Progenitor cell of endocrine pancreas (in vitro differentiated cells): ENCODE results near the gene PXT1. TPM values are rescaled to one million over a fixed set of nuclear protein-coding genes. Genes with fewer than 3 reads are reported as not detected.

ENCODE experiments used
- DNase-seq: peaks from one replicate; pipeline ENCODE4 v3.0.0; 2021; ENCODE audit warnings: low spot score; ENCODE audit not compliant: unreplicated experiment
- H3K27ac Mint-ChIP-seq: 2 replicates; pipeline ENCODE4 v1.8.0; 2021; ENCODE audit warnings: mild to moderate bottlenecking, moderate library complexity, mixed read lengths
- H3K27me3 Mint-ChIP-seq: 2 replicates; pipeline ENCODE4 v1.8.0; 2021; ENCODE audit warnings: mixed read lengths
- H3K36me3 Mint-ChIP-seq: 2 replicates; pipeline ENCODE4 v1.8.0; 2022; ENCODE audit warnings: mixed read lengths; ENCODE audit not compliant: insufficient read depth
- H3K4me1 Mint-ChIP-seq: 2 replicates; pipeline ENCODE4 v1.8.0; 2021; ENCODE audit warnings: low read depth, mixed read lengths
- H3K4me3 Mint-ChIP-seq: 2 replicates; pipeline ENCODE4 v1.8.0; 2021; ENCODE audit warnings: low read depth, mild to moderate bottlenecking, moderate library complexity, mixed read lengths
- H3K9me3 Mint-ChIP-seq: 2 replicates; pipeline ENCODE4 v1.8.0; 2021; ENCODE audit warnings: low read depth, mixed read lengths
- CTCF ChIP-seq: fragments of 200-600 bp; sonication (generic); IDR thresholded peaks from one replicate; pipeline ENCODE4 v1.5.0; 2021; ENCODE audit warnings: antibody characterized with exemption, mild to moderate bottlenecking; ENCODE audit not compliant: unreplicated experiment
- total RNA-seq: library from RNA; stranded (reverse); gene quantifications from 2 replicates; pipeline ENCODE4 v1.2.1, GENCODE V29; 2021

The PXT1 gene
- total RNA-seq, 1 donor from 2014 or later = not detected

GRCh38 chr6:36382976-36383375, 59.7 kb downstream of the PXT1 start:
- peaks cover 10% of the 10 kb centered on the region for H3K4me1 Mint-ChIP-seq
- no peak for TF ChIP-seq CTCF

GRCh38 chr6:36381502-36382389, 60.9 kb downstream of the PXT1 start:
- Mint-ChIP-seq H3K36me3 (no peaks in the 10 kb centered on the region), H3K9me3 (no peaks in the 10 kb centered on the region), H3K27ac (no peak overlapping the region), H3K27me3 (peaks cover 38% of the 10 kb centered on the region), H3K4me3 (no peak overlapping the region), H3K4me1 (peaks cover 4% of the 10 kb centered on the region)
- DNase-seq = no peak
- no peak for TF ChIP-seq CTCF

More at GRCh38 chr6:36382976-36383375, 59.7 kb downstream of the PXT1 start:
- DNase-seq = no peak
- Mint-ChIP-seq H3K27me3 (peaks cover 47% of the 10 kb centered on the region), H3K4me3 (no peak overlapping the region), H3K9me3 (no peaks in the 10 kb centered on the region), H3K36me3 (no peaks in the 10 kb centered on the region), H3K27ac (no peak overlapping the region)

- no peaks in the 10 kb centered on the region for H3K36me3 Mint-ChIP-seq
- H3K27ac Mint-ChIP-seq = no peak overlapping the region
- TF ChIP-seq CTCF = no peak
- no peaks in the 10 kb centered on the region for H3K4me1 Mint-ChIP-seq
- no peak for DNase-seq
- no peaks in the 10 kb centered on the region for H3K9me3 Mint-ChIP-seq
- peaks cover 30% of the 10 kb centered on the region for H3K27me3 Mint-ChIP-seq
- H3K4me3 Mint-ChIP-seq = no peak overlapping the region
Observed at GRCh38 chr6:36380166-36380565, 62.5 kb downstream of the PXT1 start.

- Mint-ChIP-seq H3K27me3 (peaks cover 24% of the 10 kb centered on the region), H3K4me1 (no peaks in the 10 kb centered on the region), H3K4me3 (no peak overlapping the region), H3K9me3 (no peaks in the 10 kb centered on the region), H3K36me3 (no peaks in the 10 kb centered on the region), H3K27ac (no peak overlapping the region)
- no peak for TF ChIP-seq CTCF
- DNase-seq = no peak
Observed at GRCh38 chr6:36378936-36379335, 63.7 kb downstream of the PXT1 start.

- Mint-ChIP-seq H3K27ac (no peak overlapping the region), H3K4me3 (no peak overlapping the region), H3K36me3 (no peaks in the 10 kb centered on the region), H3K4me1 (no peaks in the 10 kb centered on the region), H3K27me3 (peaks cover 24% of the 10 kb centered on the region), H3K9me3 (no peaks in the 10 kb centered on the region)
- TF ChIP-seq CTCF = no peak
- no peak for DNase-seq
Observed at GRCh38 chr6:36378243-36378920, 64.3 kb downstream of the PXT1 start.
